RPMI7951 (cell line): ENCODE data around the gene SIK3. TPM values are rescaled to one million over a fixed set of nuclear protein-coding genes. Genes with fewer than 3 reads are reported as not detected.

Experiments
- DNase-seq: peaks from one replicate; pipeline ENCODE4 v3.0.0-alpha.2; 2012; ENCODE audit warnings: low read depth
- total RNA-seq: library from RNA; depleted of rRNA; stranded (reverse); fragments of >200 nt; shearing (Covaris generic); gene quantifications from 2 replicates; pipeline ENCODE4 v1.2.3, GENCODE V29; 2014

The SIK3 gene
- total RNA-seq, 1 experiment from 2014 or later, result 9.3 TPM

DNA sequence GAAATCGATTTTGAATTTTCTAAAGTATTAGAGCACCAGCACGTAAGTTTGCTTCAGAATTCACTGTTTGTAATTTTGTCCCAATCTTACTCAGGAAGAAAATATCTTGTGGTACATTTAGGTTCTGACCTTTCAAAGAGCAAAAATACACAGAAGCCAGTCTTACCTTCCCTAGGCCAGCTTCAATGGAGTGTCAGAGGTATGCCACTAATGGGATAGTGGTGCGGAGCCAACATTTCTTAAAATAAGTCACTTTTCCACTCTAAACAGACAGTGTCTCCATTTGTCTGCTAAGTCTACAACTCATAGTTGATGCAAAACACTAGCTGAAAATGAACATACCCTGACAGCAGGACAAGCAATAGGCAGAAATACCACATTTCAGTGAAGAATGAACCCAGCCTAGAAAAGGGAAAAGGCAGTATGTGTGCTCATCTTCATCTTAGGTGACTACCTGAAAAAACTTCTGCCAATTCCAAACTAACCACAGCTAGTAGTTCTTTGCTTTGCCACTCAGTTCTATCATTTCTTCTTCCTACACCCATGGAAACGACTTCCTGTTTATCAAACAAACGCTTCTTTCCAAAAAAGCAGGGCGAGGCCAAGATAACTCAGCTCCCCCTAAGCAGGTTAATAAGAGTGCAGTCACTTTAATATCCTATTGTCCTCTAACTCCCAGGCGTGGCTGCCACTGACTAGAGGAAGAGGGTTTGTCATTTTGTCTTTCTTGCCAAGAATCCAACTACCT lies 166.8 kb downstream of the SIK3 start:
- no peak for DNase-seq

DNA sequence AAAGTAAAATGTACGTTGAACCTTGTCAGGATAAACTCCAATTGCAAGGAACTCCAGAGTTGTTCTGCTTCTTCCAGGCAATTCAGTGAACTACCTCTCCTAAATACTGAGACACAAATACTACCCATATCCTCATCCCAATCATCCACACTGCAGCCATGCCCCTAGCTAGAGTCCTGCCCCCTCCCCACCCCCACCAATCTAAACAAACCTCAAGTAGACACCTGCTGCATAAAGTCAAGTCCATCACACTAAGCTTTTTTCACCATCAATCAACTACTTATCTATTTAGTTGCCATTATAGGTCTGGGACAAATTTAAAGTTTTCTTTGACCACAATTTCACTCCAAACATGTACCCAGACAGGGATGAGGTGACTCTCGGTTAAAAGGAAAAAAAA lies 167.6 kb downstream of the SIK3 start:
- no peak for DNase-seq

DNA sequence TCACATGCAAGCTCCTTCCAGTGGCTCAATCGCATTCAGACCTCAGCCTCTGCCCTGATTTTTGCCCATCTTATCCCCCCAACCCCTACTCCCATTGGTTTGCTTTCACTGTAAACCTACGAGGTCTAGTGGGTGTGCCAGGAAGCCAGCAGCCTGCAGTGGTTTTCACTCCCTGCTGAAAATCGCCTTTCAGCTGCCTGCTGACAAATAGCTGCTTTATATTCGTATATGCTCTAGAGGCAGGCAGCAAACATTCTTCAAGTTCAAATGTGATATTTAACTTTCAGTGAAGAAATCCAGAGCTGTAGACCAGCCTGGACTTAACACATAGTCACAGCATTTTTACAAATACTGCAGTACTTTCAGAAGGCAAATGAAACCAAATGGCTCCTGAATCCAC lies 168.1 kb downstream of the SIK3 start:
- no peak for DNase-seq

DNA sequence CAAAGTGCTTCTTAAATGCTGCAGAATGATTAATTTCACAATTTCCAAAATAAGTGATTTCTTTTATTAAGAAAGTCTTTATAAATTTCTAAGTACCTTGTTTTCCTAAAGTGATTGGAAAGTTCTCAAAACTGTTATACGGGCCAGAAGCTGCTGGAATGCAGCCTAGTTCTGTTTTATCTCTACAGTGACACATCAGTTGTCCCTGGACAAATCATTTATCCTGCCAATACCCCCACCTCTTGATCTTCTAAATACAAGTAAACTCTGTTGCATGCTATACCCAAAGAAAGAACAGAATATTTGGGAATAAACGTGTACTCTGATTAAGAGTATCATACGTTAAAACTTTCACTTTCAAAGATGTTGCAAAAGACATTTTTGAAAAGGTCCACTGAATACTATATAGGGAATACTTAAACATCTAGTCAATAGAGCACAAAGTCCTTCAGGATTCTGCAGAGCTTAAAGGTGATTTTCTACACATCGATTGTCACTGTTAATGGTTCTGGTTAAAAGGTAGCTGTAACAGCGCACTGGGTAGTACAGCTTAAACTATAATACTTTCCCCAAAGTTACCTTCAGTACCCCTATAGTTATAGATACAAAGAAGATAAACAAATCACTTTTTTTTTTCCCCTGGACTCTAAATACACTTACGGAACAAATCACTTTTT lies 168.7 kb downstream of the SIK3 start:
- DNase-seq, result no peak

DNA sequence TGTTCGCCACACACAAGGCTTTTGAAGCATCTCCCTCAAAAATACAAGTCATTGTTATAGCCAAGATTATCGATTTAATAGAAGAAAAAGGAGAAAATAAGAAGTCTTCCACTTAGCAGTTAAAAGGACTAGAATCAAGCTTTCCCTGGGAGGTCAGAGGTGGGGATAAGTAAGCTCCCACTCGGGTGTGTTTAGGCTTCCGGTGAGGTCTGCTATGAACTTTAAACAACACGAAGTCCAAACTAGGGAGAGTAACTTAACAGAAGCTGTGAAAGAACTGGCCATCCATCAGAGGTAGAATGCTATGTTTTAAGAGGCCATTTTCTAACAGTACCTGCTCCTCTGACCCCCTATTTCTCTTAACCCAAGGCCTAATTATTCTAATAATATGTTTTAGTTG lies 169.4 kb downstream of the SIK3 start:
- no peak for DNase-seq

DNA sequence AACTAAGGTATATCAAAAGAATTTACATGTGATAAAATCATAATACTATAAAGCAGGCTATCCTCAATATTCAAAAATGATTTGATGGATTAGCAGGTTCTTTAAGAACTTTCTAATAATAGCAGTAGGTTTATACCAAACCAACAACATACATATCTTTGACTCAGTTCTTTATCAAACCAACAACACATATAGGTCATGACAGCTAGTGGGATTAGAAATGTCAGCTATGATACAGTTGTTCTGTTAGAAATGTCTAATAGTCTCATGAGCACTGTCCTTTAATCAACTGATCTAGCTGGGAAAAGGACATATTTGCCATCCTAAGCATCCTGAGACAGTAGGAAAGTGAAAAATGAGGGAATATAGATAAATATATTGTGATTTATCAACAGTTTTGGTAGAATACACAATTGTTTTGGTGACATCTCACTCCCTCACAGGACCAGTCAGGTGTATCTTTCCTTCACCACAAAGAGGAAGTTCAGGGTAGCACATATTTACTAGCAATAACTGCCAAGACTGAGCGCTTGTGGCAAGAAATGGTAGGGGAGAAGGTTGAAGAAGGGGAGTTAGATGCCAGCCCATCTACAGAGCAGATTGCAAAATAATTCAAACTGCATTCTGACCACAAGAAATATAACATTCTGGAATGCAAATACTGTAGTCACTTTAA lies 170.0 kb downstream of the SIK3 start:
- DNase-seq, result no peak

DNA sequence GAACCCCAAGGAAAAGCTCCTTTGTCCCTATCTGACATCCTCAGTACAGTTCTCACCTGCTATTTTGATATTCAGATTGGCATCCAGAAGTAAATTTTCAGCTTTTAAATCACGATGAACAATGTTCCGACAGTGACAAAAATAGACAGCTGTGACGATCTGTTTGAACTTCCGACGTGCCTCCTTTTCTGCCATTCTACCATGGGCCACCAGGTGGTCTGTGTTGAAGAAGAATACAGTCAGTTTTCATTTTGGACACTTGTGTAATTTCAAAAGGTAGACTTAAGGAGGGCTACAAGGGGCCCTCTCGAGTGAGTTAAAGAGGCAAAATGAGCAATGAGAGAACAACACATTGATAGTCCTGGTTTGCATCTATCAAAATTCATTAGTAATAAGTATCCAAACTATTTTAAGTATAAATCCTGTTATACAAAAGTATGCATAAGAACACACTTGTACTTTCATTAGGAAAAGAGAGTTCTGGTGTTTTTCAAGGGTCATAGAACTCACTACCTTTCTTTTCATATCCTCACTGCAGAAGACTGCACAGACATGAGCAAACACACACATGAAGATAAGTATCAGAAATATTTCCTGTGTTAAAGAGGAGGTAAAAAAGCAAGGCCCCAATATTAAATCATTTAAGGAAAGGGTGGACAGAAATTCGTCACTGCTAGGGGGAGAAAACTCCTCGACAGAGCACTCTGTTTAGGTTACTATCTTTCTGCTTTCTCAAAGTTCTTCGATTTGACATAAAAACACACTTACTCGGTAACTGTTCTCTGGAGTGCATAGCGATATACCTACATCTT lies 170.9 kb downstream of the SIK3 start:
- DNase-seq, result peak; percentile 9

DNA sequence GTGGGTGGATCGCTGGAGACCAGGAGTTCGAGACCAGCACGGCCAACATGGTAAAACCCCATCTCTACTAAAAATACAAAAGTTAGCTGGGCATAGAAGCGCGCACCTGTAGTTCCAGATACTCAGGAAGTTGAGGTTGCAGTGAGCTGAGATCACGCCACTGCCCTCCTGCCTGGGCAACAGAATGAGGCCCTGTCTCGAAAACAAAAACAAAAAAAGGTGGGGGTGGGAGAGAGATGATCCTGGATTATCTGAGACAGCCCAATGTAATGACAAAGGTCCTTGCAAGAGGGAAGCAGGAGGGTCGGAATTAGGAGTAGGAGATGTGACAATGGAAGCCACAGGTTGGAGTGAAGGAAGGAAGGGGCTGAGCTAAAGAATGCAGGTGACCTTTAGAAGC lies 173.2 kb downstream of the SIK3 start:
- no peak for DNase-seq

DNA sequence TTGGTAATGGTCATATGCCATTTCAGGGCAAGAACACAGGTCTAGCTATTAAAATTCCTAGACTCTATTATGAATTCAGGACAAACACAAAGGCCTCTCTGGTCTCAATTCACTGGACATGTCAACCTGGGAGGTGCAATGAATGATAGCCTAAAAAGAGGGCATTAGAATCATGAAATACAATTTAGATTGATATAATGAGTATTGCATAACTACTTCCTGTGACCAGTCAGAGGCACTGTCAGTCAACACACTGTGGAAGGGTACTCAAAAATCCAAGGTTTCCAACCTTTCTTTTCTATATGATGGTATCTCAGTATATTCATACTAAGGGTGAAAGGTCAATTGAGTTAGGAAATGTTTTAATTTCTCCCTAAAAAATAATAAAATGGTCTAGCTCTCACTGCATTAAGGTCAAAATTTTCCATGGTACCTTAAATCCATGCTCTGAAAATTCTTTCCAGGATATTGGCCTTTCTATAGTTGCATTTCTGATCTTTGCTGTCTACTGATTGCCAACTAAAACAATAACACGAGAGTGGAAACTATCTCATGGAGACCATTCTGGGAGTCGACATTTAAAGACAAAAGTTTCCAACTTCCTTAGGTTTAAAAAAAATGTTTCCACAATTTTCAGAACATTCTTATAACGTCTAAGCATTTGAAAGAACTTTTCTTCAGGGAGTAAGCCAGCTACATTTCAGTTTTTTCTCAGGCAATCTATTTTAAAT lies 179.1 kb downstream of the SIK3 start:
- no peak for DNase-seq

DNA sequence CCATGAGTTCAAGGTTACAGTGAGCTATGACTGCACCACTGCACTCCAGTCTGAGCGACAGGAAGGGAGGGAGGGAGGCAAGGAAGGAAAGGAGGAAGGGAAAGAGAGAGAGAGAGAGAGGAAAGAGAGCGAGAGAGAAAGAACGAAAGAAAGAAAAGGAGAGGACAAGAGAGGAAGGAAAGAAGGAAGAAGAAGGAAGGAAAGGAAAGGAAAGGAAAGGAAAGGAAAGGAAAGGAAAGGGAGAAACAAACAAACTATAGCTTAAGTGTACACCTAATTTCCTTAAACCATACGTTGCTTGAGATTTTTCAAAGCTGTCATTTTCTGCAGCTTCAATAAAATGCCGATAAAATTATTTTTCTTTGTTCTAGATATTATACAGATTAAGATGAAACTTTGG lies 180.6 kb downstream of the SIK3 start:
- DNase-seq, result no peak

DNA sequence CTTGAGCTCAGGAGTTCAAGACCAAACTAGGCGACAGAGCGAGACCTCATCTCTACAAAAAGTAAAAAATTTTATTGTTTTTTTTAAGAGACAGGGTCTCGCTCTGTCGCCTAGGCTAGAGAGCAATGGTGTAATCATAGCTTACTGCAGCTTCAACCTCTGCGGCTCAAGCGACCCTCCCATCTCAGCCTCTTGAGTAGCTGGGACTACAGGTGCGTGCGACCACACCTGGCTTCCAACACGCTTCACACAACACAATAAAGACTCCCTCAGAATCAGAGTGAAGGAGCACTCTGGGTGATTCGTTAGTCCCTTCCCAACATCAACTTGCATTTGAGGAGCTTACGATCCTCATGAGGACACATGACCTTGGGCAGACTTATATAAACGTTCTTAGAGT lies 181.3 kb downstream of the SIK3 start:
- no peak for DNase-seq

DNA sequence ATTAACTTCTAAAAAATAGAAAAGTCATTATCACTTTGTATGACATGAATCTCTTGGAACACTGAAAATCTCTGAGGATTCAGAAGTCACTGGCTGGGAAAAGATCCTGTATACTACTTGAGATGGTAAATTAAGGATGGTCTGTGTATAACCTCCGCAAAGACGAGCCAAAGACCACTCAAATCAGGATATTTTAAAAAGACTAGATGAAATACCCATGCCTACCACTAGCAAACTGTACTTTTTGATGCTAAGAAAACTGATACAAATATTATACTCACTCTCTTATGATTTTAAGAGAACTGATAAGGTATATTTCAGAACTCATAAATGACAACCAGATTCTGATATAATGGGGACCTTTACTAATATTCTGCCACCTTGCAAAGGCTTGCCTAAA lies 182.2 kb downstream of the SIK3 start:
- DNase-seq, result no peak

DNA sequence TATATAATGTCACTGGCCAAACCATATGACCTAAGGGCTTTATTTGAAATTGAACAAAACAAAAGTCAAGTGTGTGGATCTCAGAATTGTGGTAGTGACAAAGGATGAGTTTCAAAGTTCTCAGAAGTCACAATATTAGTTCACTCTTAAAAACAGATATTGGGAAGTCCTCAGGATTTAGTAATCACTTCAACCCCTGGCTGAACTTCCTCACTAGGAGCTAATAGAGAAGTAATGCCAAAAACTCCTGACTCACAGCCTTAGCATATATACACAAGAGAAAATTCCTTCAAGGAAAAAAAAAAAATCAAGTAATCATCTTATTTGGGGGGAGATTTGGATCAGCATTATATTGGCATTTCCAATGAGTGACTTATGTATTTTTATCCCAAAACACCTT lies 185.2 kb downstream of the SIK3 start:
- no peak for DNase-seq

DNA sequence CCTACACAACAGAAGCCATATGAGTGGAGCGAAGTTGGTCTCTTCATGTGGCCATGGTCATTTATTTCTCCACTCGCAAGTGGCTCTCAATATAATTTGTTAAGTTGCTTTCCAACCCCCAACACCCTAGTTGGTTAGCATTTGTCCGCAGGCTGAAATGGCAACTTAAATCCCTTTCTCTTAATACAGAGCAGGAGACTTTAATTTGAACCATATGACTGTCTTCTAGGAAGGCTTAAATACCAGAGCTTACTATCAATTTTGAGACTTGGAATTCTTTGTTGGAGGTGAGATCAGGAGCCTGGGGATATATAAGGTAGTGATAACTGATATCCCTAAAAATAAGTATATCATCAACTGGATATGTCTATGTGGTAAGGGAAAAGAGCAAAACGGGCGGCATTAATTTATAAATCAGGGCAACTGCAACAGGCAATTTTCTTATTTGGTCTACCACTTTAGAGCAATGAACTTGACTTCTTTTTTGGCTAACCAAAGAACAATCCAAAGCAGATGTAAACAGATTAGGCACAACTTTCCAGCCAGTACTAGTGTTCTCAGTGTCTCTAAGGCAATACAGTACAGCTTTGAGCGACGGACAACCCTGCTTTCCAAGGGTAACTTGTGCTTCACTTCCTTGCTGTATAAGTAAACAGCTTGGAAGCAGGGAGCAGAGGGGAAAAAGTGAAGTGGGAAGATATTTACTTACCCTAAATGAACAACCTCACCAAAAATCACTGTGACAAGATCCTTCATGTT lies 186.1 kb downstream of the SIK3 start:
- DNase-seq, result no peak

DNA sequence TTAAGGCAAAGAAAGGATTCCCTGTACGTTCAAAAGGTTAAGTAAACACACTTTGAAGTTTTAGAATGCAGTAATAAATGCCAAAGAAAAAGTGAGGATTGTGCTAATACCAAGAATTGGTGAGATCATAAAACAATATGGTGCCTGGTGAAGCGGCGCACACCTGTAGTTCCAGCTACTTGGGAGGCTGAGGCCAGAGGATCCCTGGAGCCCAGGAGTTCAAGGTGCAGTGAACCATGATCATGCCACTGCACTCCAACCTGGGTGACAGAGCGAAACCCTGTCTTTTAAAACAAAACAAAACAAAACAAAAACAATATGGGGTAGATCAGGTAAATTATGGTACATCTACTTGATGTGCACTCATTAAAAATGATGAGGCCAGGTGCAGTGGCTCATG lies 187.4 kb downstream of the SIK3 start:
- DNase-seq, result no peak

DNA sequence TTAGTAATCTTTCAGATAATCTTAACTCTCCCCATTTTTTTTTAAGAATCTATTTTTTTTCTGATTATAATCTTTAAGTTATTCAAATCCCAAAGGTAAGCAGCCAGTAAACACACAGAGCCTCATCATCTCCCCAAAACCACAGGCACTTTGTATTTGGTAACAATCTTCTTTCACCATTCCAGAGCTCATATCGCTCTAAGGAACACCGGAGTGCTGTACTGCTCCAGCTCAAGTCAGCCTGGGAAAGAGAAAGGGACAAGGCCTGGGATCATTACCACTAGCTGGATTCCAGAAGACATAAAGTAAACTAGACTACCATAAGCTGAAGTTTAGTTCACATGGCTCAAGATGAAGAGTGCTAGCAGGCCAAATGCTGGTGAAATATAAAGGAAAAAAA lies 187.8 kb downstream of the SIK3 start:
- no peak for DNase-seq

DNA sequence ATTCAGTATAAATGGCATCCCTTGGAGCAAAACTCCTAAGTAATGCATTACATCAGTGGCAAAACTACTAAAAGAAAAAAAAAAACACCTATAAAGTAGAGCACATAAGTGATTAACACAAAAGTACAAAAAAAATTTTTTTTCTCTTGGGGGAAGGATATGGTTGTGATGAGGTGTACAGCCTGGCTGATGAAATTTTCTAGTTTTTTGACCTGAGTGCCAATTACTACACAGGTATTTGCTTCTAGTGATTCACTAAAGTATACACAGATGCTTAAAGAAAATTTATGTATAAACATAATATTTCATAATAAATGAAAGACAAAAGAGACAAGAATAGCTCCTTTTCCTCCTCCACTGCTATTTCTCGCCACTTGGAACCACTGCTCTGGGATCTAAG lies 189.0 kb downstream of the SIK3 start:
- no peak for DNase-seq

DNA sequence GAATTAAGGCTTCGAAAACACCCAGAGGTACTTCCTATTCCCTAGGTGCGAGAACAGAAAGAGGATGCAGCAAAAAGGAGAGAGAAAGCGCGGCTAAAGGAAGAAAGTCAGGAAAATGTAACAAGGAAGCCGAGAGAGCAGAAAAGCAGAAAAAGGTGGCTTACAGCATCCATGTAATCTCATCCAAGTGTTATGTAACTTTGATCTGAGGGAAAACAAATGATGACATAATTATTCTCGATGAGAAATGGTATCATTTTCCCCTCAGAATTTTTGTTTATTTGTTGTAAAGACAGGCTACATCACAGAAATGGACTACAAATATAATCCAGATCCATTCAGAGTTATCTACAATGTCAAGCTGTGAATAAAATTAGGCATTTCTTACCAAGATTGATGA lies 191.7 kb downstream of the SIK3 start:
- no peak for DNase-seq

DNA sequence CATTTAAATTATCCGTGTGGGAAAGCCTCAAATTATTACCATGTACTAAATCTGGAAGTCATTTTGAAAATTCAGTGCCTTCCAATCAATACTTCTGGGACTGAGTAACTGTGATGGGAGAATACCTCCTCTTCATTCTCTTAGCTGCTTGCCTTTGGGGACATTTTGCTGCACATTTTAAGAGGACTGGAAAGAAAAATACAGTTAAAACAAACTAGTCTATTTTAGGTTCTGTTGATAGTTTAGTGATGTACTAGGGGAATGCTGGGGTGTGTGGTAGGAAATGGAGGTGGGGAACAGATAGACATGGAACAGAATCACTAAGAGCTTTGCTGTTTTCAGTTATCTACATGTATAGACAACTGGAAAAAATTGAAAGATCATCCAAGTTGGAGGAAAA lies 195.1 kb downstream of the SIK3 start:
- DNase-seq, result no peak

DNA sequence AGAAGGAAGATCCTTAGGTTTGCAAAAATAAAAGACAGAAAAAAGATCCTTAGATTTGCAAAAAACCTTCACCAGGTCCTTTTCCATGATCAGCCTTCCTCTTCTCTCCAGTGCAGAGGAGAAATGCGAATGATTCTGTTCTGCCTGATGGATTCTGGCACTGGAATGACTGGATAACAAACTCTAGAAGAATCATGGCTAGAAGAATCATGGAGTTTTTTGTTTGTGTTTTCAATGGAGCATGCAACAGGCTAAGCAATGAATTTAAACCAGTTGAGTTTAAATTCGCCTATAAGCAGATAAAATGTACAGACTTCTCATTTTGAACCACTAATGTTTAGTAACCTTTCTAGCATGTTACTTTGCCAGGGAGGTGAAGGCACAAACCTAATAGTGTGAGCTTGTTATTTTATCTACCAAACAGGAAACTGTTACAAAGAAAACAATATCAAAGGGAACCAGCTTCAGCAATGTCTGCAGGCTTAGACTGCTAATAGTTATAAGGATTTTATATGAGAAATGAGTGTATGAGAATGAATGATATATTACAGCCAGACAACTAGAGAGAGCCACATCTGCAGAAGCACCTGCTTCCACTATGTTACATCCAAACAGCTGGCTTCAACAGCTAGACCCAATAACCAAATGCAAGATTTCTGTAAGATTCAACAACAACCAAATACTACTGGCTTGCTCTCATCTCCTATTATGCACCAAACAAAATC lies 196.1 kb downstream of the SIK3 start:
- no peak for DNase-seq
